Mesendoderm (in vitro differentiated cells): Measurements from ENCODE around the gene SMURF1.

Source experiments
- DNase-seq: peaks from one replicate; pipeline ENCODE4 v3.0.0; 2013
- H2AK5ac ChIP-seq: 2 replicates; pipeline ENCODE4 v1.6.1; 2013; ENCODE audit warnings: low read length, inconsistent platforms
- H2BK120ac ChIP-seq: 2 replicates; pipeline ENCODE4 v1.6.1; 2013; ENCODE audit warnings: low read depth, mild to moderate bottlenecking, low read length, moderate library complexity, mixed read lengths
- H2BK15ac ChIP-seq: replicated peaks from 2 replicates; pipeline ENCODE4 v1.6.1; 2013; ENCODE audit warnings: low read depth, mild to moderate bottlenecking, moderate library complexity
- H2BK5ac ChIP-seq: 2 replicates; pipeline ENCODE4 v1.6.1; 2013; ENCODE audit warnings: low read length, inconsistent platforms
- H3K18ac ChIP-seq: 2 replicates; pipeline ENCODE4 v1.6.1; 2013; ENCODE audit warnings: mild to moderate bottlenecking, low read length, mixed read lengths
- H3K23ac ChIP-seq: one replicate; pipeline ENCODE4 v1.6.1; 2013; ENCODE audit warnings: low read length
- H3K27ac ChIP-seq: 2 replicates; pipeline ENCODE4 v1.5.1; 2013; ENCODE audit warnings: low read depth, mild to moderate bottlenecking, inconsistent platforms, low read length, moderate library complexity
- H3K27me3 ChIP-seq: 2 replicates; pipeline ENCODE4 v1.6.1; 2013; ENCODE audit warnings: low read length, control low read depth, mild to moderate bottlenecking, inconsistent platforms; ENCODE audit not compliant: insufficient read depth, poor library complexity
- H3K36me3 ChIP-seq: 2 replicates; pipeline ENCODE4 v1.6.1; 2013; ENCODE audit warnings: low read length, inconsistent platforms; ENCODE audit not compliant: control insufficient read depth, insufficient read depth
- H3K4ac ChIP-seq: one replicate; pipeline ENCODE4 v1.6.1; 2013; ENCODE audit warnings: low read depth, mild to moderate bottlenecking, low read length, moderate library complexity
- H3K4me1 ChIP-seq: 2 replicates; pipeline ENCODE4 v1.6.1; 2013; ENCODE audit warnings: low read depth, low read length, inconsistent platforms; ENCODE audit not compliant: control insufficient read depth
- H3K4me2 ChIP-seq: 2 replicates; pipeline ENCODE4 v1.6.1; 2013; ENCODE audit warnings: low read length
- H3K4me3 ChIP-seq: 2 replicates; pipeline ENCODE4 v1.5.1; 2013; ENCODE audit warnings: mild to moderate bottlenecking, low read length
- H3K56ac ChIP-seq: one replicate; pipeline ENCODE4 v1.6.1; 2013; ENCODE audit warnings: low read length
- H3K79me1 ChIP-seq: 2 replicates; pipeline ENCODE4 v1.6.1; 2013; ENCODE audit warnings: low read length, inconsistent platforms
- H3K79me2 ChIP-seq: 2 replicates; pipeline ENCODE4 v1.6.1; 2013; ENCODE audit warnings: mild to moderate bottlenecking, low read length; ENCODE audit not compliant: control insufficient read depth, insufficient read depth
- H3K9ac ChIP-seq: 2 replicates; pipeline ENCODE4 v1.6.1; 2013; ENCODE audit warnings: low read length, inconsistent platforms
- H4K5ac ChIP-seq: one replicate; pipeline ENCODE4 v1.6.1; 2013; ENCODE audit warnings: low read length
- H4K8ac ChIP-seq: one replicate; pipeline ENCODE4 v1.6.1; 2013; ENCODE audit warnings: low read depth, mild to moderate bottlenecking, control low read depth, low read length, moderate library complexity
- WGBS: extraction: QIAGEN DNeasy Blood & Tissue Kit; methylation state at CpG from one replicate; pipeline ENCODE4 v1.1.7; 2013; ENCODE audit warnings: low lambda C conversion rate, missing lambda C conversion rate; ENCODE audit not compliant: insufficient coverage; ENCODE audit errors: extremely low coverage; 5-methylcytosine and 5-hydroxymethylcytosine counted together

SMURF1 gene

GRCh38 chr7:99184532-99185218 is 40.8 kb upstream of the SMURF1 start:
- Histone ChIP-seq H3K23ac (no peak overlapping the region), H2BK120ac (no peak overlapping the region), H3K4me1 (no peaks in the 10 kb centered on the region), H3K56ac (no peak overlapping the region), H3K27ac (no peak overlapping the region), H2BK5ac (no peak overlapping the region), H2BK15ac (no peak overlapping the region), H3K4me3 (no peak overlapping the region), H4K8ac (no peak overlapping the region), H3K36me3 (no peaks in the 10 kb centered on the region), H3K9ac (no peak overlapping the region), H3K79me1 (no peaks in the 10 kb centered on the region), H4K5ac (no peak overlapping the region), H3K27me3 (no peaks in the 10 kb centered on the region), H3K18ac (no peak overlapping the region), H2AK5ac (no peak overlapping the region), H3K4me2 (no peak overlapping the region), H3K79me2 (no peaks in the 10 kb centered on the region), H3K4ac (no peak overlapping the region)
- no CpG with 5 or more reads among the region's 15 CpGs for WGBS
- peak; percentile 36 for DNase-seq

DNA sequence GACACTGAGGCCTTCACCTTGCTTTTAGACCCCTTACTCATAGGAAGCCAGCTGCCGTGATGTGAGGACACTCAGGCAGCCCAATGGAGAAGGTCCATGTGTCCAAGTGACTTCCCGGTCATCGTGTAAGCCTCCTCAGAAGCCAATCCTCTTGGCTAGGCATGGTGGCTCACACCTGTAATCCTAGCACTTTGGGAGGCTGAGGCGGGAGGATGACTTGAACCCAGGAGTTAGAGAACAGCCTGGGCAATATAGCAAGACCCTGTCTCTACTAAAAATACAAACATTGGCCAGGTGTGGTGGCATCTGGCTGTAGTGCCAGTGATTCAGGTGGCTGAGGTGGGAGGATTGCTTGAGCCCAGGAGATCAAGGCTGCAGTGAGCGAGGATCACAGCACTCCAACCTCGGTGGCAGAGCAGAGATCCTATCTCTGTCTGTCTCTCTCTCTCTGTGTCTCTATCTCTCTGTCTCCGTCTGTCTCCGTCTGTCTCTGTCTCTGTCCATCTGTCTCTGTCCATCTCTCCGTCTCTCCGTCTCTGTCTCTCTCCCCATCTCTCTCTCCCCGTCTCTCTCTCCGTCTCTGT is 36.3 kb upstream of the SMURF1 start:
- no peak overlapping the region for H3K4ac ChIP-seq
- no peak overlapping the region for H2AK5ac ChIP-seq
- no peak overlapping the region for H3K56ac ChIP-seq
- H3K4me1 ChIP-seq, result no peaks in the 10 kb centered on the region
- H3K9ac ChIP-seq, result no peak overlapping the region
- H2BK15ac ChIP-seq, result no peak overlapping the region
- H3K23ac ChIP-seq, result no peak overlapping the region
- WGBS, result no CpG with 5 or more reads among the region's 12 CpGs
- DNase-seq, result no peak
- no peak overlapping the region for H3K27ac ChIP-seq
- H3K79me1 ChIP-seq, result no peaks in the 10 kb centered on the region
- no peak overlapping the region for H2BK120ac ChIP-seq
- no peak overlapping the region for H3K4me2 ChIP-seq
- H3K79me2 ChIP-seq, result no peaks in the 10 kb centered on the region
- H4K5ac ChIP-seq, result no peak overlapping the region
- H3K27me3 ChIP-seq, result no peaks in the 10 kb centered on the region
- no peak overlapping the region for H3K18ac ChIP-seq
- no peak overlapping the region for H3K4me3 ChIP-seq
- no peak overlapping the region for H4K8ac ChIP-seq
- H3K36me3 ChIP-seq, result no peaks in the 10 kb centered on the region
- no peak overlapping the region for H2BK5ac ChIP-seq

DNA sequence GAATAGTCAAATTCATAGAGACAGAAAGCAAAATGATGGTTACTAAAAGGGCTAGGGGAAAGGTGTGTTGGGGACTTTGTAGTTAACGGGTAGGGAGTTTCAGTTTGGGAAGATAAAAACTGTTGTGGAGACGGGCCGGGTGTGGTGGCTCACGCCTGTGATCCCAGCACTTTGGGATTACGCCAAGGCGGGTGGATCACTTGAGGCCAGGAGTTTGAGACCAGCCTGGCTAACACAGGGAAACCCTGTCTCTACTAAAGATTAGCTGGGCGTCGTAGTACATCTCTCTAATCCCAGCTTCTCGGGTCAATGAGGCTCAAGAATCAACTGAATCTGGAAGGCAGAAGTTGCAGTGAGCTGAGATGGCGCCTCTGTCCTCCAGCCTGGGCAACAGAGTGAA is 33.3 kb upstream of the SMURF1 start:
- Histone ChIP-seq H3K4me3 (no peak overlapping the region), H3K27me3 (no peaks in the 10 kb centered on the region)

DNA sequence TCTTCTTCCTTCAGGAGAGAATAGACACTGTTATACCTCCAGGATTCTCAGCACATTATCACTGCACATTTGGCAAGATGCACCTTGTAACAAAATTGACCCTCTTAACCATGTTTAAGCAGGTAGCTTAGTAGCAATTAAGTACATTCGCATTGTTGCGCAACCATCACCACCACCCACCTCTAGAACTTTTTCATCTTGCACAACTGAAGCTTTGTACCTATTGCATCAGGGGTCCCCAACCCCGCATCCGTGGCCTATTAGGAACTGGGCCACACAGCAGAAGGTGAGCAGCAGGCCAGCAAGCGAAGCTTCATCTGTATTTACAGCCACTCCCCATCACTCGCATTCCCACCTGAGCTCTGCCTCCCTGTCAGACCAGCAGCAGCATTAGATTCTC is 29.9 kb upstream of the SMURF1 start:
- WGBS, result no CpG with 5 or more reads among the region's 6 CpGs
- H3K4ac ChIP-seq, result no peak overlapping the region
- H3K27ac ChIP-seq, result no peak overlapping the region
- no peaks in the 10 kb centered on the region for H3K4me1 ChIP-seq
- H3K36me3 ChIP-seq, result no peaks in the 10 kb centered on the region
- no peak overlapping the region for H3K4me2 ChIP-seq
- H4K8ac ChIP-seq, result no peak overlapping the region
- H2BK5ac ChIP-seq, result no peak overlapping the region
- H3K79me2 ChIP-seq, result no peaks in the 10 kb centered on the region
- H2BK15ac ChIP-seq, result no peak overlapping the region
- no peak overlapping the region for H3K18ac ChIP-seq
- no peaks in the 10 kb centered on the region for H3K79me1 ChIP-seq
- H3K56ac ChIP-seq, result no peak overlapping the region
- H2BK120ac ChIP-seq, result no peak overlapping the region
- H3K23ac ChIP-seq, result no peak overlapping the region
- H3K4me3 ChIP-seq, result no peak overlapping the region
- no peak overlapping the region for H4K5ac ChIP-seq
- H2AK5ac ChIP-seq, result no peak overlapping the region
- H3K27me3 ChIP-seq, result no peaks in the 10 kb centered on the region
- H3K9ac ChIP-seq, result no peak overlapping the region
- no peak for DNase-seq

More for the DNA sequence above, 33.3 kb upstream of the SMURF1 start:
- H4K8ac ChIP-seq, result no peak overlapping the region
- no peak overlapping the region for H3K9ac ChIP-seq
- H2BK120ac ChIP-seq, result no peak overlapping the region
- H4K5ac ChIP-seq, result no peak overlapping the region
- no peaks in the 10 kb centered on the region for H3K36me3 ChIP-seq
- no peak overlapping the region for H3K4me2 ChIP-seq
- no peak overlapping the region for H3K56ac ChIP-seq
- H3K4ac ChIP-seq, result no peak overlapping the region
- H3K4me1 ChIP-seq, result no peaks in the 10 kb centered on the region
- H2BK15ac ChIP-seq, result no peak overlapping the region
- no peak overlapping the region for H3K27ac ChIP-seq
- no peak for DNase-seq
- no peak overlapping the region for H3K23ac ChIP-seq
- no CpG with 5 or more reads among the region's 10 CpGs for WGBS
- H3K79me1 ChIP-seq, result no peaks in the 10 kb centered on the region
- no peak overlapping the region for H3K18ac ChIP-seq
- no peak overlapping the region for H2AK5ac ChIP-seq
- H3K79me2 ChIP-seq, result no peaks in the 10 kb centered on the region
- no peak overlapping the region for H2BK5ac ChIP-seq

- no peak for DNase-seq
- no peaks in the 10 kb centered on the region for H3K36me3 ChIP-seq
- H3K18ac ChIP-seq, result no peak overlapping the region
- WGBS, result no CpG with 5 or more reads among the region's 4 CpGs
- no peak overlapping the region for H3K4me3 ChIP-seq
- H3K27ac ChIP-seq, result no peak overlapping the region
- H3K56ac ChIP-seq, result no peak overlapping the region
- no peak overlapping the region for H2AK5ac ChIP-seq
- no peak overlapping the region for H3K23ac ChIP-seq
- no peak overlapping the region for H4K8ac ChIP-seq
- H4K5ac ChIP-seq, result no peak overlapping the region
- H3K79me1 ChIP-seq, result no peaks in the 10 kb centered on the region
- H3K4me2 ChIP-seq, result no peak overlapping the region
- H3K4me1 ChIP-seq, result no peaks in the 10 kb centered on the region
- H2BK5ac ChIP-seq, result no peak overlapping the region
- H2BK15ac ChIP-seq, result no peak overlapping the region
- H2BK120ac ChIP-seq, result no peak overlapping the region
- no peaks in the 10 kb centered on the region for H3K79me2 ChIP-seq
- H3K27me3 ChIP-seq, result no peaks in the 10 kb centered on the region
- no peak overlapping the region for H3K4ac ChIP-seq
- H3K9ac ChIP-seq, result no peak overlapping the region
Measured at GRCh38 chr7:99171731-99172130, 27.8 kb upstream of the SMURF1 start.

DNA sequence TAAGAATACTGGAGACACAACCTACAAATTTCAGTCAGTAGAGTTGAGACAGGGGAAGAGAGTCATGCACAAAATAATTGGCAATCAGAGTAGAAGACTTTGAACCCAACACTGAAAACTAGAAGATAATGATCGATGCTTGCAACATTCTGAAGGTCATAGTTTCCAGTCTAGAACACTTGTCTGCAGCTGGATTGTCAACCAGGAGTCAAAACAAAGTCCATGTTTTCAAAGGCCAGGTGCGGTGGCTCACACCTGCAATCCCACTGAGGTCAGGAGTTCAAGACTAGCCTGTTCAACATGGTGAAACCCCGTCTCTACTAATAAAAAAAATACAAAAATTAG is 26.8 kb upstream of the SMURF1 start:
- no peak overlapping the region for H3K27ac ChIP-seq

More for the DNA sequence above, 26.8 kb upstream of the SMURF1 start:
- Histone ChIP-seq H3K79me1 (no peaks in the 10 kb centered on the region), H2AK5ac (no peak overlapping the region), H4K5ac (no peak overlapping the region), H3K36me3 (no peaks in the 10 kb centered on the region), H3K27me3 (no peaks in the 10 kb centered on the region), H2BK5ac (no peak overlapping the region), H3K4me2 (no peak overlapping the region), H3K18ac (no peak overlapping the region), H3K9ac (no peak overlapping the region), H2BK15ac (no peak overlapping the region), H3K4ac (no peak overlapping the region), H3K79me2 (no peaks in the 10 kb centered on the region), H3K4me3 (no peak overlapping the region), H3K23ac (no peak overlapping the region), H3K56ac (no peak overlapping the region), H3K4me1 (no peaks in the 10 kb centered on the region), H2BK120ac (no peak overlapping the region), H4K8ac (no peak overlapping the region)
- DNase-seq, result no peak
- no CpG with 5 or more reads among the region's 3 CpGs for WGBS
